Osteocyte (in vitro differentiated cells): ENCODE measurements around the gene SLC47A1. TPM values are rescaled to one million over a fixed set of nuclear protein-coding genes. Genes with fewer than 3 reads are reported as not detected.

Source experiments
- DNase-seq: peaks from one replicate; pipeline ENCODE4 v3.0.0; 2021; ENCODE audit warnings: mixed read lengths; ENCODE audit not compliant: unreplicated experiment; ENCODE audit errors: extremely low spot score
- H3K27ac Mint-ChIP-seq: one replicate; pipeline ENCODE4 v1.8.0; 2021; ENCODE audit warnings: mild to moderate bottlenecking, mixed read lengths; ENCODE audit not compliant: unreplicated experiment
- H3K27me3 Mint-ChIP-seq: one replicate; pipeline ENCODE4 v1.8.0; 2021; ENCODE audit warnings: mixed read lengths; ENCODE audit not compliant: unreplicated experiment
- H3K36me3 Mint-ChIP-seq: one replicate; pipeline ENCODE4 v1.8.0; 2021; ENCODE audit warnings: mixed read lengths; ENCODE audit not compliant: unreplicated experiment
- H3K4me1 Mint-ChIP-seq: one replicate; pipeline ENCODE4 v1.8.0; 2021; ENCODE audit warnings: mixed read lengths; ENCODE audit not compliant: unreplicated experiment
- H3K4me3 Mint-ChIP-seq: one replicate; pipeline ENCODE4 v1.8.0; 2021; ENCODE audit warnings: mild to moderate bottlenecking, moderate library complexity, mixed read lengths; ENCODE audit not compliant: unreplicated experiment
- H3K9me3 Mint-ChIP-seq: one replicate; pipeline ENCODE4 v1.8.0; 2021; ENCODE audit warnings: mixed read lengths; ENCODE audit not compliant: unreplicated experiment
- total RNA-seq: library from RNA; stranded (reverse); gene quantifications from 2 replicates; pipeline ENCODE4 v1.2.1, GENCODE V29; 2021
- TF ChIP-seq, protein P1 (sequence below): fragments of 200-600 bp; sonication (generic); IDR thresholded peaks from 2 replicates; pipeline ENCODE4 v1.5.0; 2021; ENCODE audit warnings: antibody characterized with exemption, mild to moderate bottlenecking, moderate library complexity

Gene SLC47A1
- total RNA-seq, 1 donor from 2014 or later, result 2.4 TPM

DNA sequence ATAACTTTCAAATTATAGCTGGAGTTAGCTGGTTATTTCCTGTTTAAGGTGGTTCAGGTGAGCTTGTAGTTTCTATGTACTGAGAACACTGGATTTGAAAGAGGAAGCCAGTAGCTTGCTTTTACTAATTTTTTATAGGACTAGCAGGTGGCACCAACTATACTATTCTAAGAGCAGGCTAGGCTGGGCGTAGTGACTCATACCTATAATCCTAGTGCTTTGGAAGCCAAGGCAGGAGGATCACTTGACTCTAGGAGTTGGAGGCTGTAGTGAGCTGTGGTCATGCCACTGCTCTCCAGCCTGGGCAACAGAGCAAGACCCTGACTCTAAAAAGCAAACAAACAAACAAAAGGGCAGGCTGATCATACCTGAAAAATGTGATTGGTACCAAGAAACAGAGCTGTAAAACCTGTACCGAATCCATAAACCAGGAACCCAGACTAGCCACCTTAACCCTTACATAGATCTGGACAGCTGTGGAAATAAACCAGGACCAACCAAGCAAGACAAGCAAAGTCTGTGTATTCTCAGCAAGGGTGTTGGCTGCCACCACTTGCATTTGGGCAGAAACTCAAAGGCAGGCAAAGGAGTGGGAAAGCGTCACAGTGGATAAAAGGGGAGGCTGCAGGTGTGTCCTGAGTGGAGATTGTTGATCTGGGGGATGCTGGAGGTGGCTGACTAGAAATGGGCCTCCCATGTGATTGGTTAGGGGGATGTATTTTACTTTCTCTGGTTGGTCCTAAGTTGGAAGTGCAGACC lies 36.3 kb downstream of the SLC47A1 start:
- H3K27ac Mint-ChIP-seq, result no peak overlapping the region
- no peaks in the 10 kb centered on the region for H3K36me3 Mint-ChIP-seq
- no peak overlapping the region for H3K4me3 Mint-ChIP-seq
- peaks cover under 1% of the 10 kb centered on the region for H3K4me1 Mint-ChIP-seq
- TF ChIP-seq, protein P1, sequence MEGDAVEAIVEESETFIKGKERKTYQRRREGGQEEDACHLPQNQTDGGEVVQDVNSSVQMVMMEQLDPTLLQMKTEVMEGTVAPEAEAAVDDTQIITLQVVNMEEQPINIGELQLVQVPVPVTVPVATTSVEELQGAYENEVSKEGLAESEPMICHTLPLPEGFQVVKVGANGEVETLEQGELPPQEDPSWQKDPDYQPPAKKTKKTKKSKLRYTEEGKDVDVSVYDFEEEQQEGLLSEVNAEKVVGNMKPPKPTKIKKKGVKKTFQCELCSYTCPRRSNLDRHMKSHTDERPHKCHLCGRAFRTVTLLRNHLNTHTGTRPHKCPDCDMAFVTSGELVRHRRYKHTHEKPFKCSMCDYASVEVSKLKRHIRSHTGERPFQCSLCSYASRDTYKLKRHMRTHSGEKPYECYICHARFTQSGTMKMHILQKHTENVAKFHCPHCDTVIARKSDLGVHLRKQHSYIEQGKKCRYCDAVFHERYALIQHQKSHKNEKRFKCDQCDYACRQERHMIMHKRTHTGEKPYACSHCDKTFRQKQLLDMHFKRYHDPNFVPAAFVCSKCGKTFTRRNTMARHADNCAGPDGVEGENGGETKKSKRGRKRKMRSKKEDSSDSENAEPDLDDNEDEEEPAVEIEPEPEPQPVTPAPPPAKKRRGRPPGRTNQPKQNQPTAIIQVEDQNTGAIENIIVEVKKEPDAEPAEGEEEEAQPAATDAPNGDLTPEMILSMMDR, result no peak
- H3K27me3 Mint-ChIP-seq, result peaks cover 19% of the 10 kb centered on the region
- no peaks in the 10 kb centered on the region for H3K9me3 Mint-ChIP-seq
- no peak for DNase-seq

DNA sequence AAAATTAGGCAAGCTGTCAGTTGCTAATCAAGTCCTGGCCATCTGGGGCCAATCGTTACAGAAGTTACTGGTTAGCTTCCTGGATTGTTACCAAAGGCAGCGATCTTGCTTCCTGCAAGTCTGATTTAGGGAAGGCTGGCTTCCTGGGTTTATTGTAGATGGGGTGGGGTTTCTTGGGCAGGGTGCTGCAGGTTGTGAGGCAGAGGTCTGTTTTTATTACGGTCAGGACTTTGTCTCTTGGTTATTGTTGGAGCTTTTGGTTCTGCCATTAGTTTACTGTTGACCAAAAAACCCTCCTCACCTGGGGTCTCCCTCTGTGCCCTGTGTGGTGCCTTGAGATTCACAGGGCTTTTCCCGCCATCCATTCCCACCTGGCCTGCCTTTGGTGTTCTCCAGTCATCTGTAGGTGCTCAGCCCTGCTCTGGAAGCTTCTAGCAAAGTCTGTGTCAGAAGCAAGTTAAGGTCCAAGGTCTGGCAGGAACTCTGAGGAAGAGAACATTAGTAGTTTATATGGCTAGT lies 36.9 kb downstream of the SLC47A1 start:
- H3K4me1 Mint-ChIP-seq, result peaks cover 2% of the 10 kb centered on the region
- DNase-seq, result no peak
- H3K27ac Mint-ChIP-seq, result no peak overlapping the region
- H3K9me3 Mint-ChIP-seq, result no peaks in the 10 kb centered on the region
- H3K36me3 Mint-ChIP-seq, result no peaks in the 10 kb centered on the region
- TF ChIP-seq, protein P1, result no peak
- no peak overlapping the region for H3K4me3 Mint-ChIP-seq
- peaks cover 19% of the 10 kb centered on the region for H3K27me3 Mint-ChIP-seq

DNA sequence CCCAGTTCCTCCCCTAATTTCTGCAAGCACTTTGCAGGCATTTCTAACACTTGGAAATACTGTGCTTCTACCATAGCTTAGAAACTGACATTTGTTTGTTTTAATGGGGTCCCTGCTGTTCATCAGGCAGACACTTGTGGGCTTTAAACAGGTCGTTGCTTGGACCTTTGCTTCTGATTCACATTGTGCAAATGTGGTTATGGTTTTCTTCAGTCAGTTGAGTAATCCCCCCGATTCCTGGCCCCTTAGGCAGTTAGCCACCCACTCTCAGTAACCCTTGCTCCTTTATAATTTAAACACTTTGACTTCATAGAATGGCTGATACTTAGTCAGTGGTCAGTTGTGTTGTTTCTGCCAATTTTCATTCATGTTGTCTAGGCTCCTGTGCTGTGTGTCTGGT lies 39.4 kb downstream of the SLC47A1 start:
- Mint-ChIP-seq H3K27me3 (peaks cover 19% of the 10 kb centered on the region), H3K4me3 (no peak overlapping the region), H3K36me3 (no peaks in the 10 kb centered on the region), H3K27ac (no peak overlapping the region), H3K9me3 (no peaks in the 10 kb centered on the region), H3K4me1 (peaks cover 2% of the 10 kb centered on the region)
- TF ChIP-seq, protein P1, result no peak
- DNase-seq, result no peak

DNA sequence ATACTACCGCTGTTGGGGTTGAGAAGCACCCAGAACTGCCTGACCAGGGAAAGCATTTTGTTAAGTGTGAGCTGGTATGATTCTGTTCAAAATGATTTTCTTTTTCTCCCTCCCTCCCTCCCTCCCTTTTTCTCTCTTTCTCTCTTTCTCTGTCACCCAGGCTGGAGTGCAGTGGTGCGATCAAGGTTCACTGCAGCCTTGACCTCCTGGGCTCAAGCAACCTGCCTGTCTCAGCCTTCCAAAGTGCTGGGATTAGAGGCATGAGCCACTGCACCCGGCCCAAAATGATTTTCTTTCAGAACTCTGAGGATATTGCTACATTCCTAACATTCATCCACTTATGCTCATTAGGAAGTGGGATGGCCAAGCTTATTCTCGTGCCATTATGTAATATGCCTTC lies 41.3 kb downstream of the SLC47A1 start:
- peaks cover 14% of the 10 kb centered on the region for H3K27me3 Mint-ChIP-seq
- H3K4me3 Mint-ChIP-seq, result no peak overlapping the region
- H3K36me3 Mint-ChIP-seq, result no peaks in the 10 kb centered on the region
- no peak for DNase-seq
- no peaks in the 10 kb centered on the region for H3K9me3 Mint-ChIP-seq
- H3K27ac Mint-ChIP-seq, result no peak overlapping the region
- H3K4me1 Mint-ChIP-seq, result peaks cover 2% of the 10 kb centered on the region
- TF ChIP-seq, protein P1, result no peak

DNA sequence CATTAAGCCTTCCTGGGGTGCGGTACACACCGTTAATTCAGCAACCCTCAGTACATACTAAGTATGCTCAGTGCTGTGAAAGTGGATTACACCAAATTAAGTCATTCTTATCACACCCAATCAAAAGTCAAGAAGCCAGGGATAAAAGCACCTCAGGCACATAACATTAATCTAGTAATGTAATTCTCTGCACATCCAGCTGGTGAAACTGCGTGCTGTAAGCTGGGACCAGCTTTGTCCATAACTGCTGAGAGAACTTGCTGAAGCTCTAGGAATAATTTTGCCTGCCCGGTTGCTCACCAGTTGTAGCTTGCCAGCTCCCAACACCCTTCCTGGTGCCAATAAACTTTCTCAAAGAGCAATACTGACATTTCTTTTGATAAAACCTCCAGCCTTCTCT lies 44.9 kb downstream of the SLC47A1 start:
- TF ChIP-seq, protein P1, result no peak
- Mint-ChIP-seq H3K4me3 (no peak overlapping the region), H3K27me3 (peaks cover 4% of the 10 kb centered on the region), H3K27ac (no peak overlapping the region), H3K4me1 (peaks cover 4% of the 10 kb centered on the region), H3K36me3 (no peaks in the 10 kb centered on the region), H3K9me3 (no peaks in the 10 kb centered on the region)
- no peak for DNase-seq
